ENCODE measurements around the gene AMHR2. TPM values are rescaled to one million over a fixed set of nuclear protein-coding genes. Genes with fewer than 3 reads are reported as not detected.

AMHR2 gene
- total RNA-seq, 1 donor from 2014 or later = not detected

- H3K4me3 ChIP-seq (ENCODE audit: low read depth, low read length) = peak within 1 kb of the TSS; percentile 91
- peak; percentile 90 for DNase-seq (ENCODE audit: low read depth)
- TF ChIP-seq CTCF (conservative IDR thresholded peaks at IDR 0.05; ENCODE audit: low read depth, low read length) = peak; percentile 86
These were observed 28.1 kb downstream of the AMHR2 start, which contains the start of gene PCBP2 for GRCh38 chr12:53451661-53452158. PCBP2 (plus strand) TSS chr12:53452102; CDS start chr12:53454801, 2,699 bp downstream.

GRCh38 chr12:53452159-53453077, 28.8 kb downstream of the AMHR2 start:
- peak; percentile 37 for TF ChIP-seq CTCF (conservative IDR thresholded peaks at IDR 0.05; ENCODE audit: low read depth, low read length)
- peak overlapping the region; percentile 91 for H3K4me3 ChIP-seq (ENCODE audit: low read depth, low read length)
- no peak for DNase-seq (ENCODE audit: low read depth)

- H3K4me3 ChIP-seq (ENCODE audit: low read depth, low read length) = peak overlapping the region; percentile 91
- no peak for TF ChIP-seq CTCF (conservative IDR thresholded peaks at IDR 0.05; ENCODE audit: low read depth, low read length)
- DNase-seq (ENCODE audit: low read depth) = no peak
These were observed 30.4 kb downstream of the AMHR2 start for GRCh38 chr12:53453953-53454640.

GRCh38 chr12:53454707-53455106, 31.1 kb downstream of the AMHR2 start:
- H3K4me3 ChIP-seq (ENCODE audit: low read depth, low read length) = peak overlapping the region; percentile 4
- DNase-seq (ENCODE audit: low read depth) = no peak
- TF ChIP-seq CTCF (conservative IDR thresholded peaks at IDR 0.05; ENCODE audit: low read depth, low read length) = no peak

GRCh38 chr12:53456654-53457366, 33.2 kb downstream of the AMHR2 start:
- H3K4me3 ChIP-seq (ENCODE audit: low read depth, low read length) = no peak overlapping the region
- no peak for DNase-seq (ENCODE audit: low read depth)
- no peak for TF ChIP-seq CTCF (conservative IDR thresholded peaks at IDR 0.05; ENCODE audit: low read depth, low read length)

GRCh38 chr12:53459097-53459496, 35.4 kb downstream of the AMHR2 start:
- no peak for DNase-seq (ENCODE audit: low read depth)
- TF ChIP-seq CTCF (conservative IDR thresholded peaks at IDR 0.05; ENCODE audit: low read depth, low read length) = no peak
- H3K4me3 ChIP-seq (ENCODE audit: low read depth, low read length) = no peak overlapping the region

Measured in epithelial cell of proximal tubule (primary cell).